ENCODE measurements around the gene APOE. TPM values are rescaled to one million over a fixed set of nuclear protein-coding genes. Genes with fewer than 3 reads are reported as not detected.

APOE gene
- total and polyA plus RNA-seq, 9 of the 15 experiments (the other 6 are each of a cell fraction or from before 2014, with no cell fraction given), result 0.14 to 180 (median 58.1) TPM; not detected in 1

DNA sequence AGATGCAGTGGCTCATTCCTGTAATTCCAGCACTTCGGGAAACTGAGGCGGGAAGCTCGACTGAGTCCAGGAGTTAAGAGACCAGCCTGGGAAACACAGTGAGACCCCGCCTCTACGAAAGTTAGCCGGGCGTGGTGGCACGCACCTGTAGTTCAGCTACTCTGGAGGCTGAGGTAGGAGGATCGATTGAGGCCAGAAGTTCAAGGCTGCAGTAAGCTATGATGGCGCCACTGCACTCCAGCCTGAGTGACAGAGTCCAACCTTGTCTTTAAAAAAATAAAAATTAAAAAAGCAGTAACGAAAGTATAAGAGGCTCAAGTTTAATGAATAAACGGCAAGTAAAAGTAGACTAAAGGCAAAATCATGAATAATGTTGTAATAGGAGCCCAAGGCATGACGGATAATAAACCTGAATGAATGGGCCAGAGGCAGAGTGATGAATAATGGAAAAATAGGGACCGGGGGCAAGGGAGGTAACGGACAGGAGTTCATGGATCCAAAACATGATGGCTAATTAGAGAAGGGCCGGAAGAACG lies 15.7 kb upstream of the APOE start (continued):
- TF ChIP-seq, protein P1, sequence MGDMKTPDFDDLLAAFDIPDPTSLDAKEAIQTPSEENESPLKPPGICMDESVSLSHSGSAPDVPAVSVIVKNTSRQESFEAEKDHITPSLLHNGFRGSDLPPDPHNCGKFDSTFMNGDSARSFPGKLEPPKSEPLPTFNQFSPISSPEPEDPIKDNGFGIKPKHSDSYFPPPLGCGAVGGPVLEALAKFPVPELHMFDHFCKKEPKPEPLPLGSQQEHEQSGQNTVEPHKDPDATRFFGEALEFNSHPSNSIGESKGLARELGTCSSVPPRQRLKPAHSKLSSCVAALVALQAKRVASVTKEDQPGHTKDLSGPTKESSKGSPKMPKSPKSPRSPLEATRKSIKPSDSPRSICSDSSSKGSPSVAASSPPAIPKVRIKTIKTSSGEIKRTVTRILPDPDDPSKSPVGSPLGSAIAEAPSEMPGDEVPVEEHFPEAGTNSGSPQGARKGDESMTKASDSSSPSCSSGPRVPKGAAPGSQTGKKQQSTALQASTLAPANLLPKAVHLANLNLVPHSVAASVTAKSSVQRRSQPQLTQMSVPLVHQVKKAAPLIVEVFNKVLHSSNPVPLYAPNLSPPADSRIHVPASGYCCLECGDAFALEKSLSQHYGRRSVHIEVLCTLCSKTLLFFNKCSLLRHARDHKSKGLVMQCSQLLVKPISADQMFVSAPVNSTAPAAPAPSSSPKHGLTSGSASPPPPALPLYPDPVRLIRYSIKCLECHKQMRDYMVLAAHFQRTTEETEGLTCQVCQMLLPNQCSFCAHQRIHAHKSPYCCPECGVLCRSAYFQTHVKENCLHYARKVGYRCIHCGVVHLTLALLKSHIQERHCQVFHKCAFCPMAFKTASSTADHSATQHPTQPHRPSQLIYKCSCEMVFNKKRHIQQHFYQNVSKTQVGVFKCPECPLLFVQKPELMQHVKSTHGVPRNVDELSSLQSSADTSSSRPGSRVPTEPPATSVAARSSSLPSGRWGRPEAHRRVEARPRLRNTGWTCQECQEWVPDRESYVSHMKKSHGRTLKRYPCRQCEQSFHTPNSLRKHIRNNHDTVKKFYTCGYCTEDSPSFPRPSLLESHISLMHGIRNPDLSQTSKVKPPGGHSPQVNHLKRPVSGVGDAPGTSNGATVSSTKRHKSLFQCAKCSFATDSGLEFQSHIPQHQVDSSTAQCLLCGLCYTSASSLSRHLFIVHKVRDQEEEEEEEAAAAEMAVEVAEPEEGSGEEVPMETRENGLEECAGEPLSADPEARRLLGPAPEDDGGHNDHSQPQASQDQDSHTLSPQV (IDR thresholded peaks at IDR 0.05), result peak; percentile 73; the same call in 1 of the 2 replicates
- no peak for TF ChIP-seq KAT2B (IDR thresholded peaks at IDR 0.05; ENCODE audit: low read depth, low read length)
- peak; percentile 58 for TF ChIP-seq NFIC (IDR thresholded peaks at IDR 0.05)
- TF ChIP-seq, protein P2, sequence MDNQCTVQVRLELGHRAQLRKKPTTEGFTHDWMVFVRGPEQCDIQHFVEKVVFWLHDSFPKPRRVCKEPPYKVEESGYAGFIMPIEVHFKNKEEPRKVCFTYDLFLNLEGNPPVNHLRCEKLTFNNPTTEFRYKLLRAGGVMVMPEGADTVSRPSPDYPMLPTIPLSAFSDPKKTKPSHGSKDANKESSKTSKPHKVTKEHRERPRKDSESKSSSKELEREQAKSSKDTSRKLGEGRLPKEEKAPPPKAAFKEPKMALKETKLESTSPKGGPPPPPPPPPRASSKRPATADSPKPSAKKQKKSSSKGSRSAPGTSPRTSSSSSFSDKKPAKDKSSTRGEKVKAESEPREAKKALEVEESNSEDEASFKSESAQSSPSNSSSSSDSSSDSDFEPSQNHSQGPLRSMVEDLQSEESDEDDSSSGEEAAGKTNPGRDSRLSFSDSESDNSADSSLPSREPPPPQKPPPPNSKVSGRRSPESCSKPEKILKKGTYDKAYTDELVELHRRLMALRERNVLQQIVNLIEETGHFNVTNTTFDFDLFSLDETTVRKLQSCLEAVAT (IDR thresholded peaks at IDR 0.05), result 0 out of 4 replicates have a peak, but pooled peaks of 1 of the 2 experiments have one; percentile 25
- peak; percentile 20; the same call in 1 of the 2 replicates for TF ChIP-seq LCOR (CRISPR knock-in tag; IDR thresholded peaks at IDR 0.05)
- TF ChIP-seq, protein P3, sequence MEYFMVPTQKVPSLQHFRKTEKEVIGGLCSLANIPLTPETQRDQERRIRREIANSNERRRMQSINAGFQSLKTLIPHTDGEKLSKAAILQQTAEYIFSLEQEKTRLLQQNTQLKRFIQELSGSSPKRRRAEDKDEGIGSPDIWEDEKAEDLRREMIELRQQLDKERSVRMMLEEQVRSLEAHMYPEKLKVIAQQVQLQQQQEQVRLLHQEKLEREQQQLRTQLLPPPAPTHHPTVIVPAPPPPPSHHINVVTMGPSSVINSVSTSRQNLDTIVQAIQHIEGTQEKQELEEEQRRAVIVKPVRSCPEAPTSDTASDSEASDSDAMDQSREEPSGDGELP (CRISPR knock-in tag; IDR thresholded peaks at IDR 0.05; ENCODE audit: borderline replicate concordance), result no peak; the same call in 1 of the 2 replicates
- TF ChIP-seq TAL1 (IDR thresholded peaks at IDR 0.05), result 0 out of 2 replicates have a peak, but pooled peaks have one; percentile 8
- TF ChIP-seq, protein P4, sequence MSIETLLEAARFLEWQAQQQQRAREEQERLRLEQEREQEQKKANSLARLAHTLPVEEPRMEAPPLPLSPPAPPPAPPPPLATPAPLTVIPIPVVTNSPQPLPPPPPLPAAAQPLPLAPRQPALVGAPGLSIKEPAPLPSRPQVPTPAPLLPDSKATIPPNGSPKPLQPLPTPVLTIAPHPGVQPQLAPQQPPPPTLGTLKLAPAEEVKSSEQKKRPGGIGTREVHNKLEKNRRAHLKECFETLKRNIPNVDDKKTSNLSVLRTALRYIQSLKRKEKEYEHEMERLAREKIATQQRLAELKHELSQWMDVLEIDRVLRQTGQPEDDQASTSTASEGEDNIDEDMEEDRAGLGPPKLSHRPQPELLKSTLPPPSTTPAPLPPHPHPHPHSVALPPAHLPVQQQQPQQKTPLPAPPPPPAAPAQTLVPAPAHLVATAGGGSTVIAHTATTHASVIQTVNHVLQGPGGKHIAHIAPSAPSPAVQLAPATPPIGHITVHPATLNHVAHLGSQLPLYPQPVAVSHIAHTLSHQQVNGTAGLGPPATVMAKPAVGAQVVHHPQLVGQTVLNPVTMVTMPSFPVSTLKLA (conservative IDR thresholded peaks at IDR 0.05), result 0 out of 4 replicates have a peak, but pooled peaks of 1 of the 2 experiments have one; percentile 30
- TF ChIP-seq HDAC1 (IDR thresholded peaks at IDR 0.05), result 0 out of 4 replicates have a peak, but pooled peaks of 1 of the 2 experiments have one; percentile 44
- TF ChIP-seq, protein P5, sequence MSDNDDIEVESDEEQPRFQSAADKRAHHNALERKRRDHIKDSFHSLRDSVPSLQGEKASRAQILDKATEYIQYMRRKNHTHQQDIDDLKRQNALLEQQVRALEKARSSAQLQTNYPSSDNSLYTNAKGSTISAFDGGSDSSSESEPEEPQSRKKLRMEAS (CRISPR knock-in tag; IDR thresholded peaks at IDR 0.05), result no peak
- TF ChIP-seq MIER1 (IDR thresholded peaks at IDR 0.05; ENCODE audit: low read depth), result 0 out of 2 replicates have a peak, but pooled peaks have one; percentile 56
- TF ChIP-seq LARP7 (IDR thresholded peaks at IDR 0.05), result 0 out of 2 replicates have a peak, but pooled peaks have one; percentile 47
- peak in 1 of 2 experiments; percentile 20; a peak in 1 of 4 replicates for TF ChIP-seq KDM1A (IDR thresholded peaks at IDR 0.05)
- peak; percentile 87 for TF ChIP-seq NFRKB (IDR thresholded peaks at IDR 0.05; ENCODE audit: low read depth)
- TF ChIP-seq THRAP3 (IDR thresholded peaks at IDR 0.05; ENCODE audit: borderline replicate concordance), result peak; percentile 81; the same call in 1 of the 2 replicates
- TF ChIP-seq EGR1 (conservative IDR thresholded peaks at IDR 0.05), result no peak
- TF ChIP-seq CBFB (CRISPR knock-in tag; IDR thresholded peaks at IDR 0.05), result 0 out of 2 replicates have a peak, but pooled peaks have one; percentile 5
